AG10803 (cell line): ENCODE results near the gene ARL17B.
A peak's percentile ranks its signal among the peaks of the same experiment; 100 is the strongest.
"Not testable (repeated sequence)": the region's sequence is repeated elsewhere in the genome, so short reads cannot be mapped to it uniquely, and the experiment has no call there.

Experiments
- DNase-seq: peaks from one replicate; pipeline ENCODE4 v3.0.0; 2010; ENCODE audit warnings: low read depth
- H3K4me3 ChIP-seq: 2 replicates; pipeline ENCODE4 v1.5.1; 2011; ENCODE audit warnings: mild to moderate bottlenecking, low read length, control low read depth
- TF ChIP-seq, protein P1 (sequence below): conservative IDR thresholded peaks from 2 replicates; pipeline ENCODE4 v1.5.1; 2011; ENCODE audit warnings: mild to moderate bottlenecking, low read length, control low read depth, inconsistent platforms

The ARL17B gene

DNA sequence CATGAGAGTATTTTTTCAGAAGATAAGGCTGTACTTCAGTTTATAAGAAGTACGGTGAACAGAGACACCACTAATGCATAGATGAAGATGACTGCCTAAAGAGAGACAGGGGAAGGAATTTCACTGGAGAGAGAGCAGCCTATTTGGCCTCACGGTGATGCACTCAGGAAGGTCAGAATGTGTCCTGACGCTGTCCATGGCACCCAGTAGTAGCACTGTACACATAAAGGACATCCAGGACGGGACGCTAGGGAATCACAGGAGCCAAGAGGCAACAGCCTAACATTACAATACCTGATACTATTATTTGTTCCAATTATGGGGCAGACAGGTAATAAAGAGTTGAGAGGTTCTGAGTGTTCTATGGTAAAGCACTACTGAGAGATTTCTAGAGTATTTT, 91.5 kb downstream of the ARL17B start:
- TF ChIP-seq, protein P1, sequence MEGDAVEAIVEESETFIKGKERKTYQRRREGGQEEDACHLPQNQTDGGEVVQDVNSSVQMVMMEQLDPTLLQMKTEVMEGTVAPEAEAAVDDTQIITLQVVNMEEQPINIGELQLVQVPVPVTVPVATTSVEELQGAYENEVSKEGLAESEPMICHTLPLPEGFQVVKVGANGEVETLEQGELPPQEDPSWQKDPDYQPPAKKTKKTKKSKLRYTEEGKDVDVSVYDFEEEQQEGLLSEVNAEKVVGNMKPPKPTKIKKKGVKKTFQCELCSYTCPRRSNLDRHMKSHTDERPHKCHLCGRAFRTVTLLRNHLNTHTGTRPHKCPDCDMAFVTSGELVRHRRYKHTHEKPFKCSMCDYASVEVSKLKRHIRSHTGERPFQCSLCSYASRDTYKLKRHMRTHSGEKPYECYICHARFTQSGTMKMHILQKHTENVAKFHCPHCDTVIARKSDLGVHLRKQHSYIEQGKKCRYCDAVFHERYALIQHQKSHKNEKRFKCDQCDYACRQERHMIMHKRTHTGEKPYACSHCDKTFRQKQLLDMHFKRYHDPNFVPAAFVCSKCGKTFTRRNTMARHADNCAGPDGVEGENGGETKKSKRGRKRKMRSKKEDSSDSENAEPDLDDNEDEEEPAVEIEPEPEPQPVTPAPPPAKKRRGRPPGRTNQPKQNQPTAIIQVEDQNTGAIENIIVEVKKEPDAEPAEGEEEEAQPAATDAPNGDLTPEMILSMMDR: no peak
- no peak overlapping the region for H3K4me3 ChIP-seq
- DNase-seq: no peak

DNA sequence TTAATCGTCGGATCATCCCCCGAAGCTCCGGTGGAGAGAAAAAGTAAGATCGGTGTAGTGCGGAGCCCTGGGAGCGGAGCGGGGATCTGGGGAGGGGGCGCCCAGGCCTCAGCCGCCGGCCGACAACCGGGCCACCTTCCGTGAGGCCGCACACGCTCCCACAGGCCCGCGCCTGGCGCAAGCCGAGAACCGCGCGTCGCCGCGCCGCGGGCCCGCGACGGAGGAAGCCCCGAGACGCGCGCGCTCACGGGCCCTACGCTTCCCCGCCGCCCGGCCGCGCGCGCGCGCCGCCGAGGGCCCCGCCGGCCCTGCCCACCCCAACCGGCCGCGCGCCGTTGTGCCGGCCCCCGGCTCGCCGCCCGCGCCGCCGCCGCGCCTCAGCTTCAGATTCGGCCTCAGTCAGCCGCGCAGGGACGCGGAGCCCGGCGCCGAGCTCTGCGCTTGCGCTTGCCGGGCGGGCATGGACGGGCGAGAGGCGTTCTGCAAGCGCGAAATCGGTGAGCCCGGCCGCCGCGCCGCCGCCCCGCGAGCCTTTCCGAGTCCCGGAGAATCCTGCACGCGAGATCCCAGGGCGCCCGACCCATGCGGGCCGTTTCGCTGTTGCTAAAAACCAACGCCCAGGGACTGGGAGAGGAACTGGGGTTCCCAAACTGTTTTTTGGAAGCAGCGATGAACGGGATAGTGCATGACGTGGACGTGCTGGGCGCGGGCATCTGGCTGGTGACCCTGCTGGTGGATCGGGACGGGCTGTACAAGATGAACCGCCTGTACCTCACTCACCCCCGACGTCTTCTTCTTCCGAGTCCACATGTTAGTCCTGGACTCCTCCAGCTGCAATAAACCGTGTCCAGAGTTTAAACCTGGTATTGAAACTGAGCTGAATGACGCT, 94.7 kb downstream of the ARL17B start:
- H3K4me3 ChIP-seq: peak overlapping the region; percentile 82
- peak; percentile 89 for DNase-seq
- TF ChIP-seq, protein P1: peak; percentile 30

DNA sequence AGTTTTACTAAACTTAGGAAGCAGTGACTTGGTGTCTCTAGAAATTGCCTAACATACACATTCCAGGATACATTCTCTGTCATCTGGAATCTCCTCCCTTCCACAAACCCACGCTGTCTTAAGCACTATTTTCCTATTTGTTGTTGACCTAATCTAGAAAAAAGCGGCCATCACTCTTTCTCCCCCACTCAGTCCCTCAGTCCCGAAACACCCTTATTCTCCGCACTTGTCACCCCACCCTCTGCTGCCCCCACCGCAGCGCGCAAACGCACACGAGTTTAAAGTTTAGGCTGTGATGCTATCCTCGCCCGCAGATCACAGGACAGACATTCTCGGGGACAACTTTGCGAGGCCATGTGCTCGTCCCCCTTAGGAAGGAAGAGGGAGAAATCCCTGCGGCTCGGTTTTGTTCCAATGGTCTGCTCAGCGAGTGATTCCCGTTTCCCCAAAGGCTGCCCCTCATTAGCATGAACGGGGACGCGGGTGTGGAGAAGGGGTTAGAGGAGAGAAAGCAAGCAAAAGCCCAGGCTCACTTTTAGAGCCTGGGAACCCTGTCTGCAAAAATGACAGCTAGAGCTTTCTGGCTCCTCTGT, 95.4 kb downstream of the ARL17B start:
- H3K4me3 ChIP-seq: peak overlapping the region; percentile 50
- DNase-seq: peak; percentile 88

DNA sequence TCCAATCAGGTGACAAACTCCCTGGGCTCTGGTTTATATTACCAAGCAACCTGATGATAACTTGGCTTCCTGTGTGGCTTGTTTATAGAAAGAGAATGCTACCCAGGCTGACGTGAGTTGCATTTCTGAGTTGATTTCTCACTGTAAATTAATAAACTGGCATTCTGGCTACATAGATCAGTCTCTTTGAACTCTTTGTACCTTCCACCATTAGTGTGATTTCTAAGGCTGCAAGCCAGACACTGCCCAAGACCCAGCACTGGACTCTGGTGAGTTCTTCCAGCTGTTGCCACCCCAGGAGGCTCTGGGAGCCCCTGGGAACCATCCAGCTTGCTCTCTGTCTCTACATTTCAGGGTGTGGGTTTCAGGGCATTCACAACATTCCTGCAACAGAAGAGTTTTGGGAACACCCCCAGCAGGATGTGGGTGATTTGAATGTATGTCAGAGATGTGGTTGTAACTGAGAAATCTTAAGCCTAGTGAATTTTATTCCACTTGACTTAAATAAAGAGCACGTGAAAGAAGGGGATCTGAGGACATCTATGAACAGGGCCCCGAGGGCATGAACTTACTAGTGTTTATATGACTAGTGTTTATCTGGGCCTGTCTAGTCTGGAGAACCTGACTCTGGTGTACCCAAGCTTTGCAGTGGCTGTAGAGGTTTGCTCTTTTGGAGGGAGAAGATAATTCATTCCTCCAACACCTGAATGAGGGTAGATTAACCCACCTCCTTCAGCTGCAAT, 96.9 kb downstream of the ARL17B start:
- DNase-seq: peak; percentile 95
- H3K4me3 ChIP-seq: no peak overlapping the region
- TF ChIP-seq, protein P1: no peak

DNA sequence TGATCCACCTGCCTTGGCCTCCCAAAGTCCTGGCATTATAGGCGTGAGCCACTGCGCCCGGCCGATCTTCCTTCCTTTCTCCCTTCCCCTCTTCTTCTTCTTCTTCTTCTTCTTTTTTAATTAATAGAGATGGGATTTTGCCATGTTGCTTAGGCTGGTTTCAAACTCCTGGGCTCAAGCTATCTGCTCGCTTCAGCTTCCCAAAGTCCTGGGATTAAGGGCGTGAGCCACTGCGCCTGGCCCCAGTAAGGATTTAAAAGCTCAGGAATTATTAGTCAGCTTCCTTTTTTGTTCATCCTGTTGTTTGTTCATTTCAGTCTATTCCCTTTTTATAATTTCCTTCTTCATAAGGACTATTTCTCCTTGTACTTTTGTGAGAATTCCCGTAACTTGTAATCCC, 99.3 kb downstream of the ARL17B start:
- DNase-seq: no peak
- TF ChIP-seq, protein P1: no peak
- H3K4me3 ChIP-seq: no peak overlapping the region

DNA sequence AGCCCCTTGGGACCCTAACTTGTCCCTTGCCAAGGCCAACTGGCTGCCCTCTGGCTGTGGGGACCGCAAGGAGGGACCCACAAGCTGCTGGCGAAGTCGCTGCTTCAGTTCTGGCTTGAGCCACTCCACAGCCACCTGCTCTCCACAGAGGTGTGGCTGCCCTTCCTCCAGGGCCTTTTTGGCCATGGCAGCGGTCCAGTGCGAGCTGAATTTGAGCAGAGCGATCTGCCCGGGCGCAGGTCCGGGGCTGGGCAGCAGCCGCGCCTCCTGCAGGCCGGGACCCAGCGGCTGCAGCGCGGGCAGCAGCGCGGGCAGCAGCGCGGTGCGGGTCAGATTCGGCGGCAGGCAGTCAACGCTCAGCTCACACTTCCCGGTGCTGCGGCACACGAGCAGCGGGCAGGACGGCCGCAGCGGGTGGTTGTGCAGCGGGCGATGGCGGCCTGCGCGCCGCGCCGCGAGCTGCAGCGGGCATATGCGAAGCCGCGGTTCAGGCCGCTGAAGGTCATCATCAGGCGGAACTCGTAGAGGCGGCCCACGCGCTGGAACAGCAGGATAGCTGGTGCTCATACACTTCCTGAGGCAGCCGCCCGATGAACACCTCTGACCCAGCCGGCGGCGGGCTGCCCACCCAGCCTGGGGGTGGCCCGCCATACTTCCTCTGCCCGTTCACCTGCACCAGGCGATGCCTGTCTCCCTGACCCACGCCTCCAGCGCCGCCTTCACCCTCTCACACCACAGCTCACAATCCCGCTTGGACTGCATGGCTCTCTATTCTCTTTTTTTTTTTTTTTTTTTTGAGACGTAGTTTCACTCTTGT, 101.5 kb downstream of the ARL17B start:
- peak overlapping the region; percentile 45 for H3K4me3 ChIP-seq
- peak; percentile 9 for DNase-seq

DNA sequence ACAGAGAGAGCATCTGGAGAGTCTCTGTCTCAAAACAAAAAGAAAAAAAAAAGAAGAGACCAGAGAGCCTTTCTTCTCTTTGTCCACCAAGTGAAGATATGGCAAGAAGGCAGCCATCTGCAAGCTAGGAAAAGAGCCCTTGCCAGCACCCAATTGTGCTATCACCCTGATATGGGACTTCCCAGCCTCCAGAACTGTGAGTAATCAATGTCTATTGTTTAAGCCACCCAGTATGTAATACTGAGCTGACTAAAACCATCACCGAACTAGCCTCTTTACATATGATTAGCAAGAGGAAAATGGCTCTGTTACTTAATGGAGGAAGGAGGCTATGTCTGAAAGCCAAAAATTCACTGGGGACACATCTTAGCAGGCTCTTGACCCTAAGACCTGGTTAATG, 105.2 kb downstream of the ARL17B start:
- H3K4me3 ChIP-seq, DNase-seq: not testable (repeated sequence)

DNA sequence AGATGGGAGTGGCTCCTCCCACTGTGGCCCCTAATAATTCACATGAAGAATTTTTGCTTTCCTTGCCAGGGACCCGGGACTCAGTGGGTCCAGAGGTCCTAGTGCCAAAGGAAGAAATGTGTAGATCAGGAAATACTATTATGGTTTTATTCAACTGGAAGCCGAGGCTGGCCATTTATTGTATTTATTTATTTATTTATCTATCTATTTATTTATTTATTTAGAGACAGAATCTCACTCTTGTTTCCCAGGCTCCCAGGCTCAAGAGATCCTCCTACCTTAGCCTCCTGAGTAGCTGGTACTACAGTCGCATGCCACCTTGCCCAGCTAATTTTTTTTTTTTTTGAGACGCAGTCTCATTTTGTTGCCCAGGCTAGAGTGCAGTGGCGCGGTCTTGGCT, 107.4 kb downstream of the ARL17B start:
- not testable (repeated sequence) for H3K4me3 ChIP-seq, DNase-seq

DNA sequence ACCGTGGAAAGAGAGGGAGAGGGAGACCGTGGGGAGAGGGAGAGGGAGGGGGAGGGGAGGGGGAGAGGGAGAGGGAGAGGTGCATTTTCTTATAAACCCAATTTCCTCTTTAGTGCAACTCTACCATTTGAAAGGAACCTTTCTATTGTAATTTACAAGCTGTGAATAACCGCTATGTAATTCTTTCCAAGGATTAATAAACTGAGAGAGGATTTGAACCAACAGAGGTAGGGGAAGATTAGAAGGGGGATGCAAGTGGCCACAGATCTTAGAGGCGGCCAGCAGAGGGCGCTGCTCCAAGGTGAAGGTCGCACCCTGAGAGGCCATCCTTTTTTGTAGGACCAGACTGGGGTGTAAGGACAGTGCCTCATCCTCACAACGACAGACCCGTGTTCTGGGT, 107.8 kb downstream of the ARL17B start:
- TF ChIP-seq, protein P1: peak; percentile 60
- H3K4me3 ChIP-seq: not testable (repeated sequence)
- peak; percentile 40 for DNase-seq

DNA sequence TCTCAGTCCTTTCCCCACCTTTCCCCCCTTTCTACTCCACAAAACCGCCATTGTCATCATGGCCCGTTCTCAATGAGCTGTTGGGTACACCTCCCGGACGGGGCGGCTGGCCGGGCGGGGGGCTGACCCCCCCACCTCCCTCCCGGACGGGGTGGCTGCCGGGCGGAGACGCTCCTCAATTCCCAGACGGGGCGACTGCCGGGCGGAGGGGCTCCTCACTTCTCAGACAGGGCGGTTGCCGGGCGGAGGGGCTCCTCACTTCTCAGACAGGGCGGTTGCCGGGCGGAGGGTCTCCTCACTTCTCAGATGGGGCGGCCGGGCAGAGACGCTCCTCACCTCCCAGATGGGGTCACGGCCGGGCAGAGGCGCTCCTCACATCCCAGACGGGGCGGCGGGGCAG, 108.8 kb downstream of the ARL17B start:
- DNase-seq, H3K4me3 ChIP-seq: not testable (repeated sequence)

DNA sequence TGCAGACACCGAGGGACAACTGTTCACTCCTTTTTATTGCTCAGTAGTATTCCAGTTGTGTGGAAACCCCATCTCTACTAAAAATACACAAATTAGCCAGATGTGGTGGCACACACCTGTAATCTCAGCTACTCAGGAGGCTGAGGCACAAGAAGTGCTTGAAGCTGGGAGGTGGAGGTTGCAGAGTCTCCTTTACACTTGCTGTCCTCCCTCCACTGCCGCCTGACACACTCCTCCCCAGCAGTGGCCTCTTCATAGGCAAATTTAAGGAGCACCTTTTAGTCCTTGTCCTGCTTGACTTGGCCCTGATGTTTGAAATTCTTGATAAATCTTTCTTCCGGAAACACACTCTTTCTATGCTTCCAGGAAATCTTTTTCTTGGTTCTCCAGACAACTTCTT, 112.4 kb downstream of the ARL17B start:
- H3K4me3 ChIP-seq, DNase-seq: not testable (repeated sequence)
